B cell (primary cell): ENCODE data around the gene MORN1. TPM values are rescaled to one million over a fixed set of nuclear protein-coding genes. Genes with fewer than 3 reads are reported as not detected.
A peak's percentile ranks its signal among the peaks of the same experiment; 100 is the strongest.

Experiments used
- ATAC-seq: fragments of 200-7000 bp; cut with Tn5 transposase; one replicate; pipeline ENCODE4 v1.10.0; 2021; ENCODE audit warnings: low read depth, mild to moderate bottlenecking, moderate number of reproducible peaks, moderate library complexity
- CTCF ChIA-PET: fragments of 350-600 bp; sonication (Branson Sonifier 250); formaldehyde crosslinking; loops from one replicate; lab custom pipeline; 2021; ENCODE audit warnings: antibody characterized with exemption, inconsistent platforms; lab: Charles Lee
- POLR2A ChIA-PET: fragments of 350-600 bp; sonication (Branson Sonifier 250); formaldehyde crosslinking; loops from one replicate; lab custom pipeline; 2021; ENCODE audit warnings: antibody characterized with exemption; lab: Charles Lee
- DNase-seq: peaks from one replicate; pipeline ENCODE4 v3.0.0; 2013
- H2AFZ ChIP-seq: 2 replicates; pipeline ENCODE4 v1.6.1; 2012; ENCODE audit warnings: mild to moderate bottlenecking, low read depth, low read length; ENCODE audit not compliant: insufficient read depth, poor library complexity, severe bottlenecking
- H3K27ac ChIP-seq, 2 donors: 1 replicate in 1 of 2; 2 replicates in 1 of 2; pipeline ENCODE4 v1.5.1; 2012 to 2013; ENCODE audit warnings: low read length in 2 of 2, mild to moderate bottlenecking in 2 of 2, moderate library complexity in 1 of 2
- H3K27me3 ChIP-seq, 4 experiments: fragments of 200-600 bp in 1 of 4; sonication (generic) in 1 of 4; replicated peaks in 1 of 4; 1 replicate in 2 of 4; 2 replicates in 2 of 4; pipeline versions ENCODE4 v1.6.1 to v1.7.0; 2013 to 2016; ENCODE audit warnings: low read length in 3 of 4, mild to moderate bottlenecking in 2 of 4, mixed read lengths in 1 of 4, moderate library complexity in 1 of 4; ENCODE audit not compliant: insufficient read depth in 4 of 4, control insufficient read depth in 3 of 4; ENCODE audit errors: control extremely low read depth in 1 of 4
- H3K36me3 ChIP-seq, 2 experiments: replicated peaks in 1 of 2; 1 replicate in 1 of 2; 2 replicates in 1 of 2; pipeline versions ENCODE4 v1.6.1 to v1.7.1; 2013; ENCODE audit warnings: low read length in 1 of 2; ENCODE audit not compliant: insufficient read depth in 2 of 2, control insufficient read depth in 1 of 2; ENCODE audit errors: control extremely low read depth in 1 of 2, extremely low read depth in 1 of 2
- H3K4me1 ChIP-seq, 2 donors: fragments of 200-600 bp in 1 of 2; sonication (generic) in 1 of 2; 1 replicate in 1 of 2; 2 replicates in 1 of 2; pipeline versions ENCODE4 v1.5.1 to v1.6.1; 2013 to 2017; ENCODE audit warnings: low read length in 2 of 2; ENCODE audit not compliant: control insufficient read depth in 2 of 2, insufficient read depth in 2 of 2
- H3K4me2 ChIP-seq: replicated peaks from 2 replicates; pipeline ENCODE3; 2012; ENCODE audit warnings: mild to moderate bottlenecking, low read depth, low read length; ENCODE audit not compliant: poor library complexity, severe bottlenecking
- H3K4me3 ChIP-seq, 5 experiments: fragments of 200-600 bp in 1 of 5; sonication (generic) in 1 of 5; 1 replicate in 3 of 5; 2 replicates in 2 of 5; pipeline versions ENCODE4 v1.5.1 to v1.7.0; 2011 to 2016; ENCODE audit warnings: low read length in 4 of 5, mild to moderate bottlenecking in 4 of 5, low read depth in 2 of 5, control low read depth in 1 of 5, moderate library complexity in 1 of 5; ENCODE audit not compliant: insufficient read depth in 1 of 5; ENCODE audit errors: control extremely low read depth in 1 of 5, extremely low read depth in 1 of 5
- H3K79me2 ChIP-seq: fragments of 200-600 bp; sonication (generic); one replicate; pipeline ENCODE4 v1.6.0; 2016; ENCODE audit warnings: low read length; ENCODE audit not compliant: control insufficient read depth, insufficient read depth
- H3K9ac ChIP-seq: fragments of 200-600 bp; sonication (generic); 2 replicates; pipeline ENCODE4 v1.6.1; 2017; ENCODE audit warnings: mild to moderate bottlenecking, low read length, moderate library complexity
- H3K9me3 ChIP-seq, 3 donors: one replicate each; pipeline versions ENCODE4 v1.6.1 to v1.7.1; 2013; ENCODE audit warnings: low read length in 2 of 3; ENCODE audit not compliant: control insufficient read depth in 2 of 3, insufficient read depth in 1 of 3; ENCODE audit errors: control extremely low read depth in 1 of 3
- H4K20me1 ChIP-seq: 2 replicates; pipeline ENCODE4 v1.6.0; 2012; ENCODE audit warnings: mild to moderate bottlenecking, low read length; ENCODE audit not compliant: insufficient read depth, control insufficient read depth, poor library complexity, severe bottlenecking
- H3K27ac Mint-ChIP-seq: one replicate; pipeline ENCODE4 v1.8.0; 2021; ENCODE audit warnings: mixed read lengths
- H3K27me3 Mint-ChIP-seq: one replicate; pipeline ENCODE4 v1.8.0; 2021; ENCODE audit warnings: mixed read lengths
- H3K4me1 Mint-ChIP-seq: one replicate; pipeline ENCODE4 v1.8.0; 2021; ENCODE audit warnings: mixed read lengths
- H3K4me3 Mint-ChIP-seq: one replicate; pipeline ENCODE4 v1.8.0; 2021; ENCODE audit warnings: mixed read lengths
- H3K9me3 Mint-ChIP-seq: one replicate; pipeline ENCODE4 v1.8.0; 2022; ENCODE audit warnings: mixed read lengths; ENCODE audit not compliant: insufficient read depth
- CTCF ChIP-seq: fragments of 200-600 bp; IDR thresholded peaks from one replicate; pipeline ENCODE4 v1.8.0; 2022; ENCODE audit warnings: antibody characterized with exemption, mild to moderate bottlenecking
- EZH2 ChIP-seq: IDR thresholded peaks from 2 replicates; pipeline ENCODE4 v1.6.1; 2012; ENCODE audit warnings: borderline replicate concordance, low read depth, mild to moderate bottlenecking, moderate library complexity, low read length; ENCODE audit not compliant: insufficient read depth, poor library complexity, severe bottlenecking
- WGBS: methylation state at CpG from one replicate; pipeline ENCODE4 v1.1.5; 2013; ENCODE audit warnings: missing lambda C conversion rate; ENCODE audit not compliant: insufficient coverage; 5-methylcytosine and 5-hydroxymethylcytosine counted together
- intact Hi-C: fragments of 100-400 bp; cut with micrococcal nuclease; formaldehyde crosslinking; loops from one replicate; pipeline ENCODE4 v1.10.0; 2022
- polyA plus RNA-seq: library from polyadenylated mRNA; depleted of rRNA; stranded (reverse); fragments of >200 nt; gene quantifications from 2 replicates; pipeline ENCODE4 v1.2.3, GENCODE V29; 2012
- total RNA-seq, 2 donors: library from RNA; stranded (reverse); fragments of 120-200 nt in 1 of 2; gene quantifications; 1 replicate in 1 of 2; 2 replicates in 1 of 2; pipeline versions ENCODE4 v1.2.3 to v1.2.4, GENCODE V29; 2013 to 2022

MORN1 gene
- total and polyA plus RNA-seq, 2 donors (not counting 1 experiment from before 2014, with no cell fraction given), result 10.2 to 32.6 TPM

GRCh38 chr1:2311184-2312032 lies 79.9 kb downstream of the MORN1 start:
- no peaks in the 10 kb centered on the region for H3K9me3 ChIP-seq
- peaks cover 0 to 21% of the 10 kb centered on the region in 2 experiments for H3K36me3 ChIP-seq
- Mint-ChIP-seq H3K4me1 (peaks cover 41% of the 10 kb centered on the region), H3K4me3 (no peak overlapping the region), H3K27me3 (no peaks in the 10 kb centered on the region), H3K27ac (peak overlapping the region; percentile 90), H3K9me3 (no peaks in the 10 kb centered on the region)
- TF ChIP-seq EZH2 (no peak), CTCF (peak; percentile 64)
- 44% methylated on average over 17 of the region's 21 CpGs for WGBS
- no peaks in the 10 kb centered on the region for H3K27me3 ChIP-seq
- ATAC-seq, result peak; percentile 66
- H3K79me2 ChIP-seq, result no peaks in the 10 kb centered on the region
- peak overlapping the region; percentile 43 for H2AFZ ChIP-seq
- ChIA-PET POLR2A (interaction anchor here (0.5 to 3.1 kb wide), 9 partner anchors 8 to 916 kb away, joined by 3 to 19 read pairs (median 4); partner anchors contain the start of gene FAAP20), CTCF (interaction anchor here (0.6 to 3.9 kb wide), 20 partner anchors 8 to 237 kb away, joined by 3 to 23 read pairs (median 4); partner anchors contain the start of gene FAAP20)
- peak; percentile 81 for DNase-seq
- peaks cover 44 to 49% of the 10 kb centered on the region in 2 donors for H3K4me1 ChIP-seq
- no peaks in the 10 kb centered on the region for H4K20me1 ChIP-seq
- peak overlapping the region; percentile 79 to 88 for H3K27ac ChIP-seq
- intact Hi-C loops, result loop anchor here (1.0 kb wide), 1 partner anchor 10 kb away; no protein-coding TSS in a partner anchor
- H3K4me3 ChIP-seq, result no peak overlapping the region
- peak overlapping the region; percentile 98 for H3K4me2 ChIP-seq
- peak overlapping the region; percentile 20 for H3K9ac ChIP-seq
